NOMO-1 treated with DMSO at 0.1 percent for 48 hours (cell line): ENCODE measurements around the gene FBXO3.
A peak's percentile ranks its signal among the peaks of the same experiment; 100 is the strongest.

ENCODE experiments used
- DNase-seq: peaks from one replicate; lab custom pipeline; 2025; ENCODE audit not compliant: unreplicated experiment; lab: John Stamatoyannopoulos, UW

FBXO3 gene

DNA sequence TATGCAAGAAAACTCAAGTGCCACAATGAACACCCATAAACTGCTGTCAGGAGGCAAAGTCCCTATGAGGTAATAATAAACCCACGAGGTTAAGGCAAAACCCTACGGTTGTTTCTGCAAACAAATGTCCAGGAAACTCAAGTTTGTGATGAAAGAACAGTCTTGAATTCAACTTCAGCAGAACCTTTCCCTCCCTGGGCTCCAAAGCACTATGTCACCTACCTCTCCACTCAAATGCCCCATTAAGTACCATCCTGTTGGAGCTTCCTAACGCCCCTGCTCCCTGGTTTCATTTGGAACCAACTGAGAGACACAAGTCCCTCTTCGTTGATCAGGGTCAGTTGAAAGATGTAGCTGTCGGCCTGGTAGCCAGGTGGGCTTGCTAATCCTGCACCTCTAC, 71.1 kb downstream of the FBXO3 start:
- DNase-seq, result no peak

GRCh38 chr11:33701302-33702230, 72.8 kb downstream of the FBXO3 start:
- DNase-seq, result no peak

GRCh38 chr11:33700502-33701271, 73.6 kb downstream of the FBXO3 start, which contains the start of gene C11orf91:
C11orf91 (minus strand) TSS chr11:33700826; CDS start chr11:33700740, 86 bp downstream.
- peak; percentile 70 for DNase-seq

GRCh38 chr11:33700063-33700501, 74.2 kb downstream of the FBXO3 start:
- DNase-seq, result no peak

GRCh38 chr11:33699515-33700062, 74.7 kb downstream of the FBXO3 start:
- DNase-seq, result no peak

GRCh38 chr11:33698921-33699320, 75.4 kb downstream of the FBXO3 start:
- no peak for DNase-seq

- no peak for DNase-seq
Measured at GRCh38 chr11:33697997-33698396, 76.3 kb downstream of the FBXO3 start.

DNA sequence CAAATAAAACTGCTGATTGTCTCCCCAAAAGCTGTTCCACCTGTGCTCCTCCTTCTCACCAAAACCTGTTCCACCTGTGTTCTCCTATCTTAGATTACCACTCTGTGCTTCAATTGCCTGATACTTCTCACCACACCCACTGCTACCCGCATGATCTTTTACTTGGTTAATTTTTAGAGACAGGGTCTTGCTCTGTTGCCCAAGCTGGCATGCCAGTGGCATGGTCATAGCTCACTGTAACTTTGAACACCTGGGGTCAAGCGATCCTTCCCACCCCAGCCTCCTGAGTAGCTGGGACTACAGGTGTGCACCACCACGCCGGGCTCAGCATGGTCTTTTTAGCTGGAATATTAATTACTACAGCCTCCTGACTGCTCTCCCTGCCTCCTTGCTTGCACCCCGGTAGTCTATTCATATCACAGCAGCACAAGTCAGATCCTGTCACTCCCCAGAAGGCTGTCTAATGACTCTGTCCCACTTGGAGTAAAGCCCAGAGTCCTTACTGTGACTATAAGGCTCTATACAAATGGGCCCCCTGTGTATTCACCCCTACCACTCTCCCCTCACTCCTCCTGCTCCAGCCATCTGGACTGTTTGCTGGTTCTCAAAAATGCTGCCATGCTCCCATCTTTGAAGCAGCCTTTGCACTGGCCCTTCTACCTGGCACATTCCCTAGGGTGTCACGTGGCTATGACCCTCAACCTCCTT, 77.2 kb downstream of the FBXO3 start:
- no peak for DNase-seq

GRCh38 chr11:33696411-33696810, 77.9 kb downstream of the FBXO3 start:
- no peak for DNase-seq

- no peak for DNase-seq
Measured at GRCh38 chr11:33695051-33695566, 79.2 kb downstream of the FBXO3 start.

- peak; percentile 4 for DNase-seq
Measured at GRCh38 chr11:33694346-33695050, 79.8 kb downstream of the FBXO3 start.

DNA sequence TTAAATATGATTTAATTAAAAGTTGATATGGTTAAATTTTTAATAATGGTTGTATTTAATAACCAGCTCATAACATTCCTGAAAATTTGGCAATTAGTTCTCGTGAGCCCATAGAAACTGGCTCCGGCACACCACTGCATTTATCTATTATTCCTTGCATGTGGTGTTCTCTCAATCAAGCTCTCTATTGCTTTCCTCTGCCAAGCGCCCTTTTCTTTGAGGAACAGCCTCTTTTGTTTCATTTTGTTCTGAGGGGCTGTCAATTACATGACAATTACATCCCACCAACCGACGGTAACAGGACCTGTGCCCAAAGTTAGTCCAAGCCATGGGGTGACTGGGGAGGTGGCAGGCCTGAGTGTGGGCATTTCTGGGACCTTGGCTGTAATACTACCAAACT, 81.8 kb downstream of the FBXO3 start:
- no peak for DNase-seq

DNA sequence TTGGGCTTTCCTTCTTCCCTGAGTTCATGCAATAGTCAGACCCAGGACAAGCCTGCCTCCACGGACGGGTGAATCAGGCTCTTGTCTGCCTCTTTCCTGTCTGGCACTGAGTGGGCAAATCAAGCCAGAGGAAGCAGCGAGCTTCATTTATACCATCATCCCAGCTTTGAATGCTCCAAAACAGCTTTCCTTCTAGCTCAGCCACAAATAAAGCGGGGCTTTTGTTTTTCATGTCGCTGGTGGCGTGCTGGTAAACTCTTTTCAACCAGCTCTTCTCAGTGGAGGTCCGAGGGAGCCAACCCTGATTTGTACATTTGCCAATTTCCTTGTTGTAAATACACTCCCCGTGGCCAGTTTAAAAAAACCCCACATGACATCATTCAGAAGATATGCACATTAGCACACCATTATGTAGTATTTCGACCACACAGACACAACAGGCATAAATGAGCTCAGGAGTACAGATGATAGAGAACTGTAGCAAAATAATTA, 82.3 kb downstream of the FBXO3 start:
- DNase-seq, result no peak

DNA sequence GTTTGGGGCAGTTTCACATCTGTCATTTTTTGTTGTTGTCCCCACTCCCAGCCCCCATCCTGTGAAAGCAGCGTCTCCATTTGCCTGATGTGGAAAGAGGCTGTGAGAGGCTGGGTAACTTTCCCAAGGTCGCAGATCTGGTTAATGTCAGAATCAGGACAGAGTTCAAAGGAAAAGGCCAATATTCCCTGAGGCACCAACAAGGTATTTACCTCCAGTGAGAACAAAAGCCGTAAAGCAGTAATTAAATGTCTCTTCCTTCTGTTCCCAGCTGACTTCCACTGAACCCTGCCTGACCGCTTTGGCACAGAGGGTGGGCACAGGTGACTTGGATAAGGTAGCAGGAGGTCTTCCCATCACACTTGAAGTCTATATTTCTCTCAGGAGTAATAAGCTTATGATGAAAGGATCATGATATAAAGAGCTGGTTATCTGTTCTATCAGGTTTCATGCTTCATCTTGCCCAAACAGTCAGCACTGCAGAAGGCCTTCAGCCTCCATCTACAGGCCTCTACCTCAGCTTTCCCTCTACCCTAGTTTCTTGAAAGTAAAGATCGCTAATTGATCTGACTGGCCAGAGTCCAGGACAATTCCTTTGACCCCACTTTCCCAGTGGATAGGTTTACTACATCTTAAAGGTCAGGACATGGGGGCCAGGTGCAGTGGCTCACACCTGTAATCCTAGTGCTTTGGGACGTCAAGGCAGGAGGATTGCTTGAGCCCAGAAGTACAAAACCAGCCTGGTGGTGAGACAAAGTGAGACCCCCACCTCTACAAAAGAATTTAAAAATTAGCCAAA, 83.1 kb downstream of the FBXO3 start:
- DNase-seq, result no peak
